NCI-H1092 (cell line): ENCODE results near the gene PIR.

ENCODE experiments used
- DNase-seq: peaks from one replicate; lab custom pipeline; 2025; lab: John Stamatoyannopoulos, UW

PIR gene

DNA sequence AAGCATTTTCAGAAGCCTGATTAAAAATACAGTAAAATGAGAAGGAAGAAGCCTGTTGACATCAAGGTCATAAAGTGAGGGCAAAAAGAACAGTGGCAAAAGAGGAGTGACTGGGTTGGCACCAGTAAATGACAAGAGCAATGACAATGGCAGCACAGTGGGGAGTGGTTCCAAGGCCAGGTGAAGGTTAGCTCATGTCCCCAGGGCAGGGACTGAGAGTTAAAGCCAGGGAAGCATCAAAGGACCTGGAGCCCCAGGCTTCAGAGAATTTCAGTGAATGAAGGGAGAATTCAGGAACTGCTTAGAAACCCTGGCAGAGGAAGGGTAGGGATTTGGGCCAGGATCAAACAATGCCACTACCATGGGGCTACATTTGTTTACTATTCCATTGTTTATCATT, 149.0 kb downstream of the PIR start:
- DNase-seq: no peak

DNA sequence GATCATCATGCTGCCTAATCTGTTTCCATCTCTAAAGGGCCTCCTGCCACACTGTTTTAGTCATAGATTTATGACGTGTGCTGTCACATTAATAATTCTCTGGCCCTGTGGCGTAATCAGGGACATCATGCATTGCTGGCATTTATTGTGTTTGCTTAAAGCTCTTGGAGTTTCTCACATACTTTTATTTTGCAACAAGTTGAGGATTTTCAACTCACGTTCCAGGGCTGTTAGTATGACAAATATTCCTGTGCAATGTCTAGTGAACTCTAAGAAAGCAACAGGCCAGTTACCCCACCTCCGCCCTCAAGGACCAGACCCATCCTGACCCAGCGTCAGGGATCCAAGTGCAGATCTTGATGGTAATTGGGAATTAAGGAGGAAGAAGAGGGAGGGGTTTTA, 150.1 kb downstream of the PIR start:
- no peak for DNase-seq

DNA sequence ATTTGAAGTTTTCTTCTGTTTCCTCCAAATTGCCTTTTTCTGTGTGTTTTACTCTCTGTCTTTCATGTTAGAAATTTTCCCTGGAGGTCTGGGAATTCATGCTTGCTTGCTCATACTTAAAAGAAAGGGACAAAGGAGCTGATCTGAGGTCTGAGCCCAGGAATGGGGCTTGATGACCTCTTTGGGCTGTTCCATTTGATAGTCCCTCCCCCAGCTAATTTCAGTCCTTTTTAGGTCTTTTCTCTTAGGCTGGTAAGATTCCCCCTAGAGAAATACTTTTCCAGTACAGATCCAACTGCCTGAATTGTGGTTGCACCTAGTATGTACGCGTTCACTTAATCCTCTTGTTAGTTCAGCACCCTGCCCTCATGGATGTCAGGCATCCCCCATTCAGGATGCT, 152.3 kb downstream of the PIR start:
- no peak for DNase-seq

DNA sequence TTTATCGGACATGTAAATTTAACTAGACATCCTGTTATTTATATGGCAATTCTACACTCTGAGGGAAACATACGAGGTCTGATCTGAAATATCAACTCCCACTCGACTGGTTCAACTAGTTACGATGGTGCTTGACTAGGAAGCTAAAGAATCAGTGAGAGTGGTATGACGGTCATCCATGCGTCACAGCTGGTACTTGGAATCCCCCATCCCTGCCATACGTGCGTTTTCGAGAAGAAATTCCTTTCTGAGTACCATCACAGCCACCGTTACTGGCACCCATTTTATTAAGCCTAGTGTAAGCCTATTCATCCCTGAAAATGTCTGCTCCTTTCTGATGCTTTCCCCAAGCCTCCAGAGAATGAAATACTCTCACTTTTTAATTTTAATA, 157.1 kb downstream of the PIR start:
- no peak for DNase-seq

DNA sequence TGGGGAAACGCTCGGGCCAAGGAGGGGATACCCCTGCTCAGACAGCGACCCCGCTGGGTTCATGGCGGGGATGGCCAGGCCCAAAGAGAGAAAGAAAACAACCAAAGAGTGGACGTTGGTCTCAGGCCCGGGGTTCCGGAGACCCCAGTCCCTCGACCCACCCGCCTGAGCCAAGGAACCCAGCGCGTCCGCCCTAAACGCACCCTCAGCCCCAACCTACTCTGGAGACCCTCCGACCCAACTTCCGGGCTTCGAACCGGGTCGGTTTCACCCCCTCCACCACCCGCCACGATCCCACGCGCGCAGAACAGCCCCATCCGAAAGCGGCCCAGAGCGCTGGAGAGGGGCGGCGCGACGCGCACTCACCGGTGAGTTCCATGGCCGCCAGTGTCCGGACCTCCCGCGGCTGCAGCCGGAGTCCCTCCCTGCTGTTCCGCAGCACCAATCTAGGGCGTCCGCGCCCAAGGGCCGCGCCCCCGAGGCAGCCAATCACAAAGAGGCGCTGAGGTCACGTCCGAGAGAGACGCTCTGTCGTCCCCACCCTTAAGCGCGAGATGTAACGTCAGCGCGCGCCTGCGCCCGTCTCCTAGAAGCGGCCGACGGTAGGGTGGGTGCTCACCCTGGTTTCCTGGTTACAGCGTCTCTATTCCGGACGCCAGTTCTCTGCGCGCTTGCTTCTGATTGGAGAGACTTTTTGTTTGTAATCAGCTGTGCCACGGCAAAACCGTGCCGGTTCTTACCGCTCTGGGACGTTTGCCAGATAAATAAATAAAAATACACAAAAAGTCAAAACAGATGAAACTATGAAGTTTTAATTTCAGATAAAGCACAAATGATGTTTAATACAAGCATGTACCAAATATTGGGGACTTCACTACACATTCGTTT, 157.8 kb downstream of the PIR start, which contains the start of gene PIGA:
PIGA (minus strand) TSS at position 389 of the 888 bp plus-strand sequence. CDS start 3,593 bp downstream, outside the sequence.
- DNase-seq: peak; percentile 96
